PC-9 (cell line): ENCODE measurements around the gene TIMM9.

Source experiments
- CTCF ChIP-seq: fragments of 200-600 bp; sonication (generic); conservative IDR thresholded peaks from 2 replicates; pipeline ENCODE4 v1.6.1; 2017; ENCODE audit warnings: mixed run types, antibody characterized with exemption, mild to moderate bottlenecking, moderate library complexity
- EZH2 ChIP-seq: fragments of 200-600 bp; sonication (generic); IDR thresholded peaks from 2 replicates; pipeline ENCODE4 v1.8.0; 2017; ENCODE audit warnings: antibody characterized with exemption, low read depth

GRCh38 chr14:58415636-58416547 is 11.4 kb downstream of the TIMM9 start:
- no peak for TF ChIP-seq CTCF
- TF ChIP-seq EZH2 = no peak
